GM23338 (cell line): ENCODE measurements around the gene HSPA1A. TPM values are rescaled to one million over a fixed set of nuclear protein-coding genes. Genes with fewer than 3 reads are reported as not detected.

ENCODE experiments used
- ATAC-seq: fragments of 200-7000 bp; cut with Tn5 transposase; 3 replicates; pipeline ENCODE4 v1.9.1; 2020
- DNase-seq: peaks from one replicate; pipeline ENCODE4 v3.0.0-alpha.2; 2015; ENCODE audit warnings: low spot score
- H2AFZ ChIP-seq: fragments of 200-600 bp; sonication (generic); 2 replicates; pipeline ENCODE4 v1.8.0; 2016; ENCODE audit warnings: antibody characterized with exemption, mild to moderate bottlenecking, moderate library complexity
- H3F3A ChIP-seq: fragments of 200-600 bp; sonication (generic); replicated peaks from 2 replicates; pipeline ENCODE4 v1.8.0; 2017; ENCODE audit warnings: antibody characterized with exemption, mixed run types, low read depth
- H3K27ac ChIP-seq: fragments of 200-600 bp; sonication (generic); 2 replicates; pipeline ENCODE4 v1.6.1; 2016; ENCODE audit warnings: low read depth
- H3K27me3 ChIP-seq: fragments of 200-600 bp; sonication (generic); 2 replicates; pipeline ENCODE4 v1.8.0; 2016; ENCODE audit warnings: mild to moderate bottlenecking, mixed run types, moderate library complexity; ENCODE audit not compliant: insufficient read depth
- H3K36me3 ChIP-seq: fragments of 200-600 bp; sonication (generic); 2 replicates; pipeline ENCODE4 v1.8.0; 2016; ENCODE audit warnings: mild to moderate bottlenecking; ENCODE audit not compliant: insufficient read depth
- H3K4me1 ChIP-seq: fragments of 200-600 bp; sonication (generic); 2 replicates; pipeline ENCODE4 v1.8.0; 2016; ENCODE audit warnings: mild to moderate bottlenecking, moderate library complexity; ENCODE audit not compliant: insufficient read depth
- H3K4me2 ChIP-seq: fragments of 200-600 bp; sonication (generic); 2 replicates; pipeline ENCODE4 v1.7.1; 2017; ENCODE audit warnings: mixed run types
- H3K4me3 ChIP-seq: fragments of 200-600 bp; sonication (generic); 2 replicates; pipeline ENCODE4 v1.6.1; 2016; ENCODE audit warnings: mixed run types
- H3K79me2 ChIP-seq: fragments of 200-600 bp; sonication (generic); replicated peaks from 2 replicates; pipeline ENCODE4 v1.8.0; 2017; ENCODE audit warnings: mild to moderate bottlenecking; ENCODE audit not compliant: insufficient read depth
- H3K9me2 ChIP-seq: fragments of 200-600 bp; sonication (generic); 2 replicates; pipeline ENCODE4 v1.8.0; 2017; ENCODE audit not compliant: insufficient read depth
- H4K20me1 ChIP-seq: fragments of 200-600 bp; sonication (generic); replicated peaks from 2 replicates; pipeline ENCODE4 v1.8.0; 2017; ENCODE audit warnings: mild to moderate bottlenecking; ENCODE audit not compliant: insufficient read depth
- H3K27ac Mint-ChIP-seq: 2 replicates; pipeline ENCODE4 v1.8.0; 2020; ENCODE audit warnings: inconsistent platforms, mild to moderate bottlenecking, moderate library complexity, mixed read lengths
- H3K27me3 Mint-ChIP-seq: 3 replicates; pipeline ENCODE4 v1.8.0; 2022; ENCODE audit warnings: low read depth, mild to moderate bottlenecking, moderate library complexity, mixed read lengths, inconsistent platforms; ENCODE audit not compliant: insufficient read depth, poor library complexity
- H3K36me3 Mint-ChIP-seq: 3 replicates; pipeline ENCODE4 v1.8.0; 2021; ENCODE audit warnings: low read depth, mild to moderate bottlenecking, inconsistent platforms, moderate library complexity, mixed read lengths
- H3K4me1 Mint-ChIP-seq: 3 replicates; pipeline ENCODE4 v1.8.0; 2020; ENCODE audit warnings: mild to moderate bottlenecking, inconsistent platforms, mixed read lengths
- H3K4me3 Mint-ChIP-seq: 3 replicates; pipeline ENCODE4 v1.8.0; 2021; ENCODE audit warnings: moderate library complexity, mild to moderate bottlenecking, inconsistent platforms, mixed read lengths
- H3K9me3 Mint-ChIP-seq: 3 replicates; pipeline ENCODE4 v1.8.0; 2020; ENCODE audit warnings: moderate library complexity, mild to moderate bottlenecking, inconsistent platforms, mixed read lengths
- CREB1 ChIP-seq: fragments of 250-450 bp; sonication (Bioruptor Pico); IDR thresholded peaks from 2 replicates; pipeline ENCODE4 v1.5.0; 2020; ENCODE audit warnings: low read depth, mild to moderate bottlenecking, moderate library complexity
- CTCF ChIP-seq, 2 experiments: fragments of 200-600 bp in 1 of 2; sonication (generic) in 1 of 2; conservative IDR thresholded peaks; 2 replicates each; pipeline versions ENCODE4 v1.5.1 to v1.6.1; 2016 to 2017; ENCODE audit warnings: antibody characterized with exemption in 2 of 2, low read depth in 2 of 2, mild to moderate bottlenecking in 2 of 2, moderate library complexity in 1 of 2
- EZH2 ChIP-seq: fragments of 200-600 bp; sonication (generic); IDR thresholded peaks from one replicate; pipeline ENCODE4 v1.8.0; 2017; ENCODE audit warnings: antibody characterized with exemption, mild to moderate bottlenecking, low read depth; ENCODE audit not compliant: unreplicated experiment
- EZH2phosphoT487 ChIP-seq: fragments of 200-600 bp; sonication (generic); IDR thresholded peaks from one replicate; pipeline ENCODE4 v1.8.1; 2018; ENCODE audit warnings: antibody characterized with exemption; ENCODE audit not compliant: unreplicated experiment
- NANOG ChIP-seq: IDR thresholded peaks from 2 replicates; pipeline ENCODE4 v1.6.1; 2016; ENCODE audit warnings: antibody characterized with exemption, borderline replicate concordance
- POLR2AphosphoS5 ChIP-seq: IDR thresholded peaks from 2 replicates; pipeline ENCODE4 v1.6.1; 2016; ENCODE audit warnings: antibody characterized with exemption, low read depth
- REST ChIP-seq: IDR thresholded peaks from one replicate; pipeline ENCODE4 v1.6.1; 2018; ENCODE audit warnings: antibody characterized with exemption; ENCODE audit not compliant: unreplicated experiment
- STAT1 ChIP-seq: IDR thresholded peaks from one replicate; pipeline ENCODE4 v1.6.1; 2016; ENCODE audit warnings: antibody characterized with exemption; ENCODE audit not compliant: unreplicated experiment
- ZNF114 ChIP-seq: fragments of 250-450 bp; sonication (Bioruptor Pico); IDR thresholded peaks from 2 replicates; pipeline ENCODE4 v1.5.0; 2020; ENCODE audit warnings: mild to moderate bottlenecking, moderate library complexity
- ZNF331 ChIP-seq: fragments of 250-450 bp; sonication (Bioruptor Pico); IDR thresholded peaks from 2 replicates; pipeline ENCODE4 v1.5.0; 2020; ENCODE audit warnings: low read depth, mild to moderate bottlenecking, moderate library complexity
- polyA plus RNA-seq: library from polyadenylated mRNA; unstranded; fragments of >200 nt; fragmentation: Nextera tagmentation; extraction: Ambion mirVana; gene quantifications from 2 replicates; pipeline ENCODE4 v1.2.1, GENCODE V29; 2016
- total RNA-seq: library from RNA; depleted of rRNA; stranded (reverse); fragments of >200 nt; shearing (Covaris generic); gene quantifications from 2 replicates; pipeline ENCODE4 v1.2.3, GENCODE V29; 2014
- TF ChIP-seq, protein P1 (sequence below): IDR thresholded peaks from 2 replicates; pipeline ENCODE4 v1.6.1; 2016; ENCODE audit warnings: antibody characterized with exemption

Gene HSPA1A
- total and polyA plus RNA-seq, 2 experiments from 2014 or later = 36.1 to 57.1 TPM

- TF ChIP-seq ZNF114 (CRISPR knock-in tag) (no peak), NANOG (no peak), ZNF331 (CRISPR knock-in tag) (no peak), STAT1 (no peak), CREB1 (no peak), CTCF (conservative IDR thresholded peaks at IDR 0.05; ENCODE audit: low read depth in 2 of 2) (no peak), REST (no peak), EZH2 (no peak), POLR2AphosphoS5 (no peak), EZH2phosphoT487 (no peak)
- TF ChIP-seq, protein P1, sequence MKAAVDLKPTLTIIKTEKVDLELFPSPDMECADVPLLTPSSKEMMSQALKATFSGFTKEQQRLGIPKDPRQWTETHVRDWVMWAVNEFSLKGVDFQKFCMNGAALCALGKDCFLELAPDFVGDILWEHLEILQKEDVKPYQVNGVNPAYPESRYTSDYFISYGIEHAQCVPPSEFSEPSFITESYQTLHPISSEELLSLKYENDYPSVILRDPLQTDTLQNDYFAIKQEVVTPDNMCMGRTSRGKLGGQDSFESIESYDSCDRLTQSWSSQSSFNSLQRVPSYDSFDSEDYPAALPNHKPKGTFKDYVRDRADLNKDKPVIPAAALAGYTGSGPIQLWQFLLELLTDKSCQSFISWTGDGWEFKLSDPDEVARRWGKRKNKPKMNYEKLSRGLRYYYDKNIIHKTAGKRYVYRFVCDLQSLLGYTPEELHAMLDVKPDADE = no peak
- Histone ChIP-seq H3K79me2 (no peaks in the 10 kb centered on the region), H3K4me2 (no peak overlapping the region), H3K9me2 (no peaks in the 10 kb centered on the region), H3F3A (no peaks in the 10 kb centered on the region), H3K36me3 (no peaks in the 10 kb centered on the region), H3K4me3 (no peak overlapping the region), H3K4me1 (no peaks in the 10 kb centered on the region), H3K27ac (no peak overlapping the region), H3K27me3 (no peaks in the 10 kb centered on the region), H2AFZ (no peak overlapping the region), H4K20me1 (no peaks in the 10 kb centered on the region)
- no peaks in the 10 kb centered on the region for H3K36me3 Mint-ChIP-seq
- no peak for ATAC-seq
- peaks cover 24% of the 10 kb centered on the region for H3K27me3 Mint-ChIP-seq
- no peak overlapping the region for H3K27ac Mint-ChIP-seq
- no peaks in the 10 kb centered on the region; the same call in 2 of the 3 replicates for H3K9me3 Mint-ChIP-seq
- no peak overlapping the region for H3K4me3 Mint-ChIP-seq
- H3K4me1 Mint-ChIP-seq = no peaks in the 10 kb centered on the region; the same call in 2 of the 3 replicates
- DNase-seq = no peak
Measured at GRCh38 chr6:31771992-31772358, 43.4 kb upstream of the HSPA1A start.
